HG02973 (cell line): ENCODE results near the gene SPRR3.

Experiments used
- ATAC-seq: cut with Tn5 transposase; IDR thresholded peaks from one replicate; pipeline ENCODE4 v1.9.1; 2021; ENCODE audit warnings: moderate library complexity; ENCODE audit not compliant: unreplicated experiment

SPRR3 gene

GRCh38 chr1:153001382-153001781, at the start of gene SPRR3:
SPRR3 (plus strand) TSS chr1:153001749; CDS start chr1:153003021, 1,272 bp downstream.
- ATAC-seq, result no peak

GRCh38 chr1:152953761-152954160, 47.8 kb upstream of the SPRR3 start:
- ATAC-seq, result no peak

- ATAC-seq, result no peak
Observed at GRCh38 chr1:152954436-152954835, 47.1 kb upstream of the SPRR3 start.

GRCh38 chr1:152957561-152957960, 44.0 kb upstream of the SPRR3 start:
- ATAC-seq, result no peak

- no peak for ATAC-seq
Observed at GRCh38 chr1:152959273-152959672, 42.3 kb upstream of the SPRR3 start.

- no peak for ATAC-seq
Observed at GRCh38 chr1:152959801-152960451, 41.6 kb upstream of the SPRR3 start.

- no peak for ATAC-seq
Observed at GRCh38 chr1:152960452-152961044, 41.0 kb upstream of the SPRR3 start.

- ATAC-seq, result no peak
Observed at GRCh38 chr1:152961226-152961891, 40.2 kb upstream of the SPRR3 start.

- no peak for ATAC-seq
Observed at GRCh38 chr1:152962876-152963415, 38.6 kb upstream of the SPRR3 start.

- ATAC-seq, result no peak
Observed at GRCh38 chr1:152964536-152964935, 37.0 kb upstream of the SPRR3 start.

GRCh38 chr1:152965853-152966252, 35.7 kb upstream of the SPRR3 start:
- ATAC-seq, result no peak

GRCh38 chr1:152967201-152967600, 34.3 kb upstream of the SPRR3 start:
- no peak for ATAC-seq

- ATAC-seq, result peak; percentile 87
Observed at GRCh38 chr1:152968248-152968647, 33.3 kb upstream of the SPRR3 start.

GRCh38 chr1:152969036-152969435, 32.5 kb upstream of the SPRR3 start:
- no peak for ATAC-seq

GRCh38 chr1:152970495-152970894, 31.1 kb upstream of the SPRR3 start, which contains the start of gene SPRR4:
SPRR4 (plus strand) TSS chr1:152970648; CDS start chr1:152971891, 1,243 bp downstream.
- no peak for ATAC-seq

GRCh38 chr1:152972196-152972886, 29.2 kb upstream of the SPRR3 start:
- no peak for ATAC-seq

GRCh38 chr1:152976688-152977087, 24.9 kb upstream of the SPRR3 start:
- no peak for ATAC-seq

- ATAC-seq, result no peak
Observed at GRCh38 chr1:152977614-152978013, 23.9 kb upstream of the SPRR3 start.

GRCh38 chr1:152980676-152981075, 20.9 kb upstream of the SPRR3 start:
- ATAC-seq, result no peak

GRCh38 chr1:152981146-152981871, 20.2 kb upstream of the SPRR3 start:
- no peak for ATAC-seq

- no peak for ATAC-seq
Observed at GRCh38 chr1:152982076-152982475, 19.5 kb upstream of the SPRR3 start.
